IMR-90 (cell line): ENCODE data around the gene DYNLRB1. TPM values are rescaled to one million over a fixed set of nuclear protein-coding genes. Genes with fewer than 3 reads are reported as not detected.

Experiments
- ATAC-seq: fragments of 200-7000 bp; cut with Tn5 transposase; 2 replicates; pipeline ENCODE4 v1.9.1; 2020; ENCODE audit warnings: low read depth, mild to moderate bottlenecking, moderate library complexity
- BruUV-seq: library from RNA; stranded (reverse); fragments of 400-500 nt; replicated peaks from 2 replicates; lab custom pipeline; 2021; lab: Mats Ljungman, UMichigan
- CTCF ChIA-PET: fragments of 300-600 bp; formaldehyde crosslinking; extraction: SDS; loops from one replicate; lab custom pipeline; 2021; ENCODE audit warnings: antibody characterized with exemption; lab: Yijun Ruan, JAX
- POLR2A ChIA-PET: fragments of 300-600 bp; sonication (Branson Sonifier 250); formaldehyde crosslinking; loops from one replicate; lab custom pipeline; 2022; ENCODE audit warnings: antibody characterized with exemption; ENCODE audit not compliant: unreplicated experiment; lab: Charles Lee
- DNase-seq: peaks from one replicate; pipeline ENCODE4 v3.0.0; 2013
- H2AFZ ChIP-seq: replicated peaks from 2 replicates; pipeline ENCODE3; 2013; ENCODE audit warnings: low read length, mild to moderate bottlenecking; ENCODE audit not compliant: poor library complexity
- H2AK5ac ChIP-seq: 2 replicates; pipeline ENCODE4 v1.6.1; 2013; ENCODE audit warnings: low read depth, low read length, inconsistent platforms
- H2AK9ac ChIP-seq: replicated peaks from 2 replicates; pipeline ENCODE3; 2013; ENCODE audit warnings: mild to moderate bottlenecking, low read depth, low read length, moderate library complexity; ENCODE audit not compliant: poor library complexity
- H2BK120ac ChIP-seq: 2 replicates; pipeline ENCODE4 v1.6.1; 2013; ENCODE audit warnings: low read depth, low read length, inconsistent platforms
- H2BK15ac ChIP-seq: 3 replicates; pipeline ENCODE4 v1.6.1; 2013; ENCODE audit warnings: low read depth, low read length, inconsistent platforms
- H2BK20ac ChIP-seq: 2 replicates; pipeline ENCODE4 v1.6.1; 2013; ENCODE audit warnings: low read depth, mild to moderate bottlenecking, inconsistent platforms, low read length, moderate library complexity
- H2BK5ac ChIP-seq: 2 replicates; pipeline ENCODE4 v1.6.1; 2013; ENCODE audit warnings: mild to moderate bottlenecking, low read depth, low read length, inconsistent platforms; ENCODE audit not compliant: poor library complexity, severe bottlenecking
- H3K14ac ChIP-seq: replicated peaks from 2 replicates; pipeline ENCODE4 v1.6.1; 2013; ENCODE audit warnings: low read depth, low read length, inconsistent platforms
- H3K18ac ChIP-seq: 2 replicates; pipeline ENCODE4 v1.6.1; 2013; ENCODE audit warnings: low read depth, low read length, control low read depth
- H3K23ac ChIP-seq: 2 replicates; pipeline ENCODE4 v1.6.1; 2013; ENCODE audit warnings: low read depth, low read length, inconsistent platforms
- H3K27ac ChIP-seq: 2 replicates; pipeline ENCODE4 v1.5.1; 2013; ENCODE audit warnings: mild to moderate bottlenecking, control low read depth, low read length; ENCODE audit not compliant: insufficient read depth
- H3K27me3 ChIP-seq: 2 replicates; pipeline ENCODE4 v1.6.1; 2013; ENCODE audit warnings: low read length; ENCODE audit not compliant: control insufficient read depth, insufficient read depth
- H3K36me3 ChIP-seq: 2 replicates; pipeline ENCODE4 v1.6.1; 2013; ENCODE audit warnings: low read length, mixed read lengths; ENCODE audit not compliant: control insufficient read depth, insufficient read depth
- H3K4ac ChIP-seq: 2 replicates; pipeline ENCODE4 v1.6.1; 2013; ENCODE audit warnings: low read depth, low read length, inconsistent platforms
- H3K4me1 ChIP-seq: 2 replicates; pipeline ENCODE4 v1.6.1; 2013; ENCODE audit warnings: low read length, mixed read lengths; ENCODE audit not compliant: control insufficient read depth, insufficient read depth
- H3K4me2 ChIP-seq: 2 replicates; pipeline ENCODE4 v1.6.1; 2013; ENCODE audit warnings: low read depth, mild to moderate bottlenecking, control low read depth, low read length, moderate library complexity
- H3K4me3 ChIP-seq: 2 replicates; pipeline ENCODE4 v1.5.1; 2013; ENCODE audit warnings: low read depth, mild to moderate bottlenecking, control low read depth, low read length, moderate library complexity; ENCODE audit not compliant: insufficient read depth
- H3K56ac ChIP-seq: 2 replicates; pipeline ENCODE4 v1.6.1; 2013; ENCODE audit warnings: low read length, inconsistent platforms; ENCODE audit not compliant: insufficient read depth; ENCODE audit errors: extremely low read depth
- H3K79me1 ChIP-seq, 2 experiments: 2 replicates each; pipeline ENCODE4 v1.6.1; 2013; ENCODE audit warnings: low read length in 2 of 2, inconsistent platforms in 1 of 2, low read depth in 1 of 2
- H3K9ac ChIP-seq: 2 replicates; pipeline ENCODE4 v1.6.1; 2013; ENCODE audit warnings: low read depth, low read length, control low read depth
- H3K9me1 ChIP-seq: 2 replicates; pipeline ENCODE4 v1.6.1; 2013; ENCODE audit warnings: low read length, inconsistent platforms; ENCODE audit not compliant: insufficient read depth
- H3K9me3 ChIP-seq: 2 replicates; pipeline ENCODE4 v1.6.1; 2013; ENCODE audit warnings: low read length; ENCODE audit not compliant: control insufficient read depth, insufficient read depth
- H4K20me1 ChIP-seq: 2 replicates; pipeline ENCODE4 v1.6.1; 2013; ENCODE audit warnings: low read length, inconsistent platforms; ENCODE audit not compliant: insufficient read depth
- H4K5ac ChIP-seq: 2 replicates; pipeline ENCODE4 v1.6.1; 2013; ENCODE audit warnings: mild to moderate bottlenecking, low read depth, low read length, control low read depth
- H4K8ac ChIP-seq, 2 experiments: 2 replicates each; pipeline ENCODE4 v1.6.1; 2013; ENCODE audit warnings: low read depth in 2 of 2, low read length in 2 of 2, control low read depth in 1 of 2, inconsistent platforms in 1 of 2
- H4K91ac ChIP-seq: 2 replicates; pipeline ENCODE4 v1.6.1; 2013; ENCODE audit warnings: low read depth, low read length, inconsistent platforms; ENCODE audit not compliant: insufficient read depth
- BHLHE40 ChIP-seq: fragments of 150-350 bp; IDR thresholded peaks from 2 replicates; pipeline ENCODE4 v1.6.1; 2016; ENCODE audit warnings: mild to moderate bottlenecking, low read depth, low read length
- CEBPB ChIP-seq: IDR thresholded peaks from 2 replicates; pipeline ENCODE4 v1.6.1; 2012; ENCODE audit warnings: low read depth, low read length, improper control_type of control experiment
- CHD1 ChIP-seq: IDR thresholded peaks from 2 replicates; pipeline ENCODE4 v1.6.1; 2012; ENCODE audit warnings: low read depth, low read length, improper control_type of control experiment
- FOS ChIP-seq: fragments of 150-350 bp; IDR thresholded peaks from 2 replicates; pipeline ENCODE4 v1.6.1; 2016; ENCODE audit warnings: low read depth, low read length
- MAZ ChIP-seq: IDR thresholded peaks from 2 replicates; pipeline ENCODE4 v1.6.1; 2012; ENCODE audit warnings: low read depth, mild to moderate bottlenecking, low read length, improper control_type of control experiment, moderate library complexity, borderline replicate concordance
- MXI1 ChIP-seq: IDR thresholded peaks from 2 replicates; pipeline ENCODE4 v1.6.1; 2012; ENCODE audit warnings: low read depth, mild to moderate bottlenecking, low read length, moderate library complexity, borderline replicate concordance
- POLR2A ChIP-seq: IDR thresholded peaks from 2 replicates; pipeline ENCODE4 v1.6.1; 2012; ENCODE audit warnings: mild to moderate bottlenecking, low read depth, low read length
- RAD21 ChIP-seq: IDR thresholded peaks from 2 replicates; pipeline ENCODE4 v1.6.1; 2012; ENCODE audit warnings: low read length, improper control_type of control experiment
- RCOR1 ChIP-seq: IDR thresholded peaks from 2 replicates; pipeline ENCODE4 v1.6.1; 2012; ENCODE audit warnings: mild to moderate bottlenecking, low read length, improper control_type of control experiment; ENCODE audit not compliant: insufficient replicate concordance
- SMC3 ChIP-seq: fragments of 150-350 bp; IDR thresholded peaks from 2 replicates; pipeline ENCODE4 v1.6.1; 2016; ENCODE audit warnings: low read depth, mild to moderate bottlenecking, antibody characterized with exemption, low read length, moderate library complexity
- USF2 ChIP-seq: fragments of 150-350 bp; IDR thresholded peaks from 2 replicates; pipeline ENCODE4 v1.6.1; 2017; ENCODE audit warnings: mild to moderate bottlenecking, antibody characterized with exemption, low read length, low read depth
- WGBS, 2 experiments: methylation state at CpG; one replicate each; pipeline versions ENCODE4 v1.1.5 to v1.1.7; 2013; ENCODE audit warnings: missing lambda C conversion rate in 2 of 2; ENCODE audit not compliant: insufficient read length in 1 of 2; ENCODE audit errors: extremely low coverage in 2 of 2; 5-methylcytosine and 5-hydroxymethylcytosine counted together
- dilution Hi-C: fragments of 300-500 bp; cut with HindIII; formaldehyde crosslinking; loops from one replicate; pipeline ENCODE4 v1.14.3; 2018; ENCODE audit warnings: low sequenced_read_pairs; ENCODE audit not compliant: unreplicated experiment
- in situ Hi-C: fragments of 300-500 bp; cut with MboI; formaldehyde crosslinking; loops from 3 replicates; pipeline ENCODE4 v1.14.3; 2019; ENCODE audit warnings: low sequenced_read_pairs, inconsistent platforms, mixed read lengths
- intact Hi-C: fragments of 100-400 bp; cut with micrococcal nuclease; formaldehyde crosslinking; loops from 2 replicates; pipeline ENCODE4 v1.10.0; 2022
- polyA plus RNA-seq, 3 experiments: library from polyadenylated mRNA; depleted of rRNA; stranded (reverse); fragments of >200 nt; gene quantifications; 2 replicates each; pipeline ENCODE4 v1.2.3, GENCODE V29; 2012; ENCODE audit warnings: low replicate concordance in 1 of 3
- total RNA-seq: library from RNA; depleted of rRNA; stranded (reverse); fragments of >200 nt; gene quantifications from 2 replicates; pipeline ENCODE4 v1.2.3, GENCODE V29; 2012
- TF ChIP-seq, protein P1 (sequence below): conservative IDR thresholded peaks from 2 replicates; pipeline ENCODE4 v1.5.1; 2012; ENCODE audit warnings: mild to moderate bottlenecking, low read depth, low read length, improper control_type of control experiment

The DYNLRB1 gene
- total and polyA plus RNA-seq, 2 of the 4 experiments (the other 2 are of a cell fraction): 82.4 to 380 TPM

GRCh38 chr20:34534391-34535165 lies 18.4 kb downstream of the DYNLRB1 start:
- Histone ChIP-seq H2BK5ac (no peak overlapping the region), H3K56ac (no peak overlapping the region), H4K20me1 (peaks cover 26% of the 10 kb centered on the region), H4K91ac (no peak overlapping the region), H2AFZ (no peak overlapping the region), H3K9ac (no peak overlapping the region), H3K4ac (no peak overlapping the region), H4K5ac (no peak overlapping the region), H3K4me3 (no peak overlapping the region), H4K8ac (no peak overlapping the region), H3K4me2 (no peak overlapping the region), H3K27me3 (no peaks in the 10 kb centered on the region), H2BK15ac (no peak overlapping the region), H3K36me3 (peaks cover 76% of the 10 kb centered on the region), H3K14ac (no peak overlapping the region), H3K4me1 (peaks cover 4% of the 10 kb centered on the region), H2AK9ac (no peak overlapping the region), H3K23ac (no peak overlapping the region), H2BK120ac (no peak overlapping the region), H2BK20ac (no peak overlapping the region), H3K9me3 (no peaks in the 10 kb centered on the region), H3K79me1 (peaks cover 40 to 83% of the 10 kb centered on the region in 2 experiments), H3K27ac (no peak overlapping the region), H2AK5ac (no peak overlapping the region), H3K18ac (no peak overlapping the region), H3K9me1 (peaks cover 22% of the 10 kb centered on the region)
- 92% methylated on average over 2 of the region's 15 CpGs; no CpG with 5 or more reads in 1 of the 2 experiments for WGBS, 2 experiments
- dilution Hi-C loops (no loop called here), intact Hi-C loops (loop anchor here (5.0 kb wide), 1 partner anchor 173 kb away; no protein-coding TSS in a partner anchor), in situ Hi-C loops (no loop called here)
- TF ChIP-seq RAD21 (no peak), CHD1 (no peak), POLR2A (no peak), MAZ (no peak), USF2 (no peak), SMC3 (no peak), BHLHE40 (no peak), RCOR1 (no peak), FOS (no peak), MXI1 (no peak), CEBPB (no peak)
- TF ChIP-seq, protein P1, sequence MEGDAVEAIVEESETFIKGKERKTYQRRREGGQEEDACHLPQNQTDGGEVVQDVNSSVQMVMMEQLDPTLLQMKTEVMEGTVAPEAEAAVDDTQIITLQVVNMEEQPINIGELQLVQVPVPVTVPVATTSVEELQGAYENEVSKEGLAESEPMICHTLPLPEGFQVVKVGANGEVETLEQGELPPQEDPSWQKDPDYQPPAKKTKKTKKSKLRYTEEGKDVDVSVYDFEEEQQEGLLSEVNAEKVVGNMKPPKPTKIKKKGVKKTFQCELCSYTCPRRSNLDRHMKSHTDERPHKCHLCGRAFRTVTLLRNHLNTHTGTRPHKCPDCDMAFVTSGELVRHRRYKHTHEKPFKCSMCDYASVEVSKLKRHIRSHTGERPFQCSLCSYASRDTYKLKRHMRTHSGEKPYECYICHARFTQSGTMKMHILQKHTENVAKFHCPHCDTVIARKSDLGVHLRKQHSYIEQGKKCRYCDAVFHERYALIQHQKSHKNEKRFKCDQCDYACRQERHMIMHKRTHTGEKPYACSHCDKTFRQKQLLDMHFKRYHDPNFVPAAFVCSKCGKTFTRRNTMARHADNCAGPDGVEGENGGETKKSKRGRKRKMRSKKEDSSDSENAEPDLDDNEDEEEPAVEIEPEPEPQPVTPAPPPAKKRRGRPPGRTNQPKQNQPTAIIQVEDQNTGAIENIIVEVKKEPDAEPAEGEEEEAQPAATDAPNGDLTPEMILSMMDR: no peak
- ATAC-seq (no peak), DNase-seq (no peak)
- BruUV-seq: no TSS peak
- ChIA-PET CTCF (interaction anchor here (1.1 kb wide), 1 partner anchor 222 kb away, joined by 4 read pairs; no protein-coding TSS in a partner anchor), POLR2A (no interaction called here)
